K562 (cell line): ENCODE results near the gene HOXA9. TPM values are rescaled to one million over a fixed set of nuclear protein-coding genes. Genes with fewer than 3 reads are reported as not detected.
A peak's percentile ranks its signal among the peaks of the same experiment; 100 is the strongest.

Experiments
- ATAC-seq: fragments of 200-7000 bp; cut with Tn5 transposase; 3 replicates; pipeline ENCODE4 v1.9.1; 2020; ENCODE audit warnings: moderate library complexity
- BruUV-seq: library from RNA; stranded (reverse); fragments of 400-500 nt; replicated peaks from 2 replicates; lab custom pipeline; 2021; lab: Mats Ljungman, UMichigan
- CTCF ChIA-PET: fragments of 300-600 bp; formaldehyde crosslinking; extraction: SDS; loops from one replicate; lab custom pipeline; 2021; ENCODE audit warnings: low intra/inter-chr PET ratio; lab: Yijun Ruan, JAX
- POLR2A ChIA-PET: fragments of 300-600, 350-650 bp; sonication (Branson Sonifier 250); formaldehyde crosslinking; extraction: SDS; loops from one replicate; lab custom pipeline; 2021; ENCODE audit warnings: antibody characterized with exemption, inconsistent platforms; lab: Yijun Ruan, JAX
- DNase-seq, 4 experiments: peaks; one replicate each; pipeline versions ENCODE4 v3.0.0 to v3.0.0-alpha.2; 2011 to 2018; ENCODE audit warnings: low spot score in 3 of 4, mixed read lengths in 3 of 4; ENCODE audit errors: extremely low read depth in 1 of 4
- FAIRE-seq: peaks from 2 replicates; lab custom pipeline; 2011; peaks lifted over from hg19 to GRCh38; lab: Jason Lieb, UNC
- H2AFZ ChIP-seq: 2 replicates; pipeline ENCODE4 v1.6.0; 2011; ENCODE audit warnings: low read depth, low read length, control low read depth, inconsistent platforms
- H3K27ac ChIP-seq: fragments of 200-600 bp; 3 replicates; pipeline ENCODE4 v1.8.0; 2011; ENCODE audit warnings: low read depth, mild to moderate bottlenecking, control low read depth, inconsistent platforms, low read length, moderate library complexity, mixed read lengths; ENCODE audit errors: extremely low read depth
- H3K27me3 ChIP-seq, 2 experiments: fragments of 300-600 bp in 1 of 2; 2 replicates in 1 of 2; 3 replicates in 1 of 2; pipeline versions ENCODE4 v1.6.0 to v1.8.0; 2011; ENCODE audit warnings: inconsistent platforms in 2 of 2, low read length in 2 of 2, mild to moderate bottlenecking in 1 of 2, mixed read lengths in 1 of 2, moderate library complexity in 1 of 2; ENCODE audit not compliant: control insufficient read depth in 2 of 2, insufficient read depth in 2 of 2
- H3K36me3 ChIP-seq: fragments of 300-600 bp; 3 replicates; pipeline ENCODE4 v1.8.0; 2011; ENCODE audit warnings: mild to moderate bottlenecking, low read length, inconsistent platforms; ENCODE audit not compliant: control insufficient read depth, insufficient read depth
- H3K4me1 ChIP-seq, 2 experiments: fragments of 200-600 bp in 1 of 2; replicated peaks in 1 of 2; 2 replicates in 1 of 2; 3 replicates in 1 of 2; pipeline versions ENCODE4 v1.5.1 to v1.8.0; 2011; ENCODE audit warnings: inconsistent platforms in 2 of 2, low read length in 2 of 2, mild to moderate bottlenecking in 1 of 2, mixed read lengths in 1 of 2, moderate library complexity in 1 of 2; ENCODE audit not compliant: control insufficient read depth in 2 of 2, insufficient read depth in 2 of 2
- H3K4me2 ChIP-seq: 2 replicates; pipeline ENCODE4 v1.6.1; 2011; ENCODE audit warnings: low read length, control low read depth, inconsistent platforms, mixed read lengths; ENCODE audit not compliant: insufficient read depth
- H3K4me3 ChIP-seq: fragments of 200-600 bp; sonication (generic), shearing (Covaris generic); 2 replicates; pipeline ENCODE4 v1.5.1; 2016; ENCODE audit warnings: control low read depth, inconsistent platforms
- H3K79me2 ChIP-seq: fragments of 200-600 bp; 3 replicates; pipeline ENCODE4 v1.8.0; 2011; ENCODE audit warnings: low read length, inconsistent platforms; ENCODE audit not compliant: control insufficient read depth, insufficient read depth
- H3K9ac ChIP-seq, 2 experiments: 2 replicates each; pipeline versions ENCODE4 v1.6.0 to v1.6.1; 2011; ENCODE audit warnings: low read depth in 2 of 2, low read length in 2 of 2, control low read depth in 1 of 2, inconsistent platforms in 1 of 2, mild to moderate bottlenecking in 1 of 2, mixed read lengths in 1 of 2; ENCODE audit not compliant: insufficient read depth in 1 of 2
- H3K9me1 ChIP-seq: one replicate; pipeline ENCODE4 v1.6.0; 2011; ENCODE audit warnings: inconsistent platforms, mild to moderate bottlenecking, low read length, moderate library complexity; ENCODE audit not compliant: control insufficient read depth, insufficient read depth
- H3K9me3 ChIP-seq: replicated peaks from 2 replicates; pipeline ENCODE4 v1.5.1; 2011; ENCODE audit warnings: low read depth, low read length, inconsistent platforms; ENCODE audit not compliant: control insufficient read depth, insufficient read depth
- H4K20me1 ChIP-seq: replicated peaks from 2 replicates; pipeline ENCODE4 v1.6.1; 2011; ENCODE audit warnings: low read length, inconsistent platforms, mixed read lengths; ENCODE audit not compliant: control insufficient read depth, insufficient read depth
- FIP1L1 ChIP-seq: fragments of 200-400 bp; formaldehyde crosslinking; IDR thresholded peaks from 2 replicates; pipeline ENCODE4 v1.6.1; 2018; ENCODE audit warnings: mild to moderate bottlenecking, low read depth, low read length; ENCODE audit not compliant: poor library complexity, severe bottlenecking
- PRPF4 ChIP-seq: fragments of 200-400 bp; formaldehyde crosslinking; IDR thresholded peaks from one replicate; pipeline ENCODE4 v1.6.1; 2017; ENCODE audit warnings: low read length, low read depth, mild to moderate bottlenecking; ENCODE audit not compliant: insufficient read depth, poor library complexity, severe bottlenecking
- WGBS: fragments of 100-300 bp; shearing (Covaris generic); methylation state at CpG from one replicate; pipeline ENCODE4 v1.1.6; 2016; ENCODE audit warnings: low coverage, mixed read lengths; ENCODE audit not compliant: insufficient coverage; ENCODE audit errors: missing lambda C conversion rate; 5-methylcytosine and 5-hydroxymethylcytosine counted together
- in situ Hi-C: fragments of 300-500 bp; cut with MboI; formaldehyde crosslinking; loops from 4 replicates; pipeline ENCODE4 v1.15.0; 2018; ENCODE audit warnings: inconsistent platforms, mixed read lengths
- intact Hi-C: fragments of 100-400 bp; cut with micrococcal nuclease; formaldehyde crosslinking; loops from 2 replicates; pipeline ENCODE4 v1.14.2; 2022
- polyA plus RNA-seq, 8 experiments: library from polyadenylated mRNA; depleted of rRNA in 4 of 8; stranded (reverse) in 5 of 8; unstranded in 3 of 8; fragments of >200 nt; fragmentation: Nextera tagmentation in 2 of 8; fragmentation: Illumina TruSeq in 1 of 8; extraction: Ambion mirVana in 2 of 8; extraction: Trizol in 1 of 8; gene quantifications; 2 replicates each; pipeline versions ENCODE4 v1.2.1 to v1.2.3, GENCODE V29; 2011 to 2014; ENCODE audit warnings: inconsistent platforms in 1 of 8, missing spikeins in 1 of 8
- total RNA-seq, 7 experiments: library from RNA; depleted of rRNA in 6 of 7; stranded (reverse); fragments of >200 nt in 6 of 7; fragmentation: Illumina TruSeq in 2 of 7; extraction: Trizol in 2 of 7; gene quantifications; 2 replicates each; pipeline versions ENCODE4 v1.2.1 to v1.2.3, GENCODE V29; 2011 to 2021; ENCODE audit warnings: low replicate concordance in 1 of 7
- TF ChIP-seq, protein P1 (sequence below): fragments of 200-800 bp; sonication (Bioruptor generic); IDR thresholded peaks from 2 replicates; pipeline ENCODE4 v1.6.1; 2017; ENCODE audit warnings: missing genetic modification characterization, missing compliant biosample characterization
- TF ChIP-seq, protein P2 (sequence below): fragments of 450-650 bp; formaldehyde crosslinking; IDR thresholded peaks from 2 replicates; pipeline ENCODE4 v1.4.0; 2020; ENCODE audit warnings: mild to moderate bottlenecking, mixed read lengths

The HOXA9 gene
- total and polyA plus RNA-seq, 9 of the 15 experiments (the other 6 are each of a cell fraction or from before 2014, with no cell fraction given) = not detected

GRCh38 chr7:27185013-27185853 is 19.9 kb upstream of the HOXA9 start, which contains the start of gene HOXA11:
Gene HOXA11, minus strand, starts transcription at chr7:27185232. Its CDS starts 88 bp downstream, at chr7:27185144.
- Histone ChIP-seq H3K9ac (no peak within 1 kb of the TSS), H3K9me1 (no peaks in the 10 kb centered on the region), H4K20me1 (no peaks in the 10 kb centered on the region), H3K79me2 (no peaks in the 10 kb centered on the region), H3K27me3 (peaks cover 53 to 84% of the 10 kb centered on the region in 2 experiments), H3K36me3 (no peaks in the 10 kb centered on the region), H2AFZ (no peak within 1 kb of the TSS), H3K4me2 (no peak within 1 kb of the TSS), H3K4me3 (no peak within 1 kb of the TSS), H3K9me3 (no peaks in the 10 kb centered on the region), H3K4me1 (peaks cover 0 to 22% of the 10 kb centered on the region in 2 experiments; a peak in 2 of 5 replicates), H3K27ac (no peak within 1 kb of the TSS)
- DNase-seq (no peak), FAIRE-seq (no peak), ATAC-seq (no peak)
- ChIA-PET CTCF (no interaction called here), POLR2A (no interaction called here)
- intact Hi-C loops = no loop called here
- BruUV-seq = no TSS peak
- 30% methylated on average over 35 of the region's 43 CpGs for WGBS
- TF ChIP-seq FIP1L1 (no peak), PRPF4 (no peak)
- TF ChIP-seq, protein P1, sequence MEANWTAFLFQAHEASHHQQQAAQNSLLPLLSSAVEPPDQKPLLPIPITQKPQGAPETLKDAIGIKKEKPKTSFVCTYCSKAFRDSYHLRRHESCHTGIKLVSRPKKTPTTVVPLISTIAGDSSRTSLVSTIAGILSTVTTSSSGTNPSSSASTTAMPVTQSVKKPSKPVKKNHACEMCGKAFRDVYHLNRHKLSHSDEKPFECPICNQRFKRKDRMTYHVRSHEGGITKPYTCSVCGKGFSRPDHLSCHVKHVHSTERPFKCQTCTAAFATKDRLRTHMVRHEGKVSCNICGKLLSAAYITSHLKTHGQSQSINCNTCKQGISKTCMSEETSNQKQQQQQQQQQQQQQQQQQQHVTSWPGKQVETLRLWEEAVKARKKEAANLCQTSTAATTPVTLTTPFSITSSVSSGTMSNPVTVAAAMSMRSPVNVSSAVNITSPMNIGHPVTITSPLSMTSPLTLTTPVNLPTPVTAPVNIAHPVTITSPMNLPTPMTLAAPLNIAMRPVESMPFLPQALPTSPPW = peak; percentile 32; the same call in 1 of the 2 replicates
- TF ChIP-seq, protein P2, sequence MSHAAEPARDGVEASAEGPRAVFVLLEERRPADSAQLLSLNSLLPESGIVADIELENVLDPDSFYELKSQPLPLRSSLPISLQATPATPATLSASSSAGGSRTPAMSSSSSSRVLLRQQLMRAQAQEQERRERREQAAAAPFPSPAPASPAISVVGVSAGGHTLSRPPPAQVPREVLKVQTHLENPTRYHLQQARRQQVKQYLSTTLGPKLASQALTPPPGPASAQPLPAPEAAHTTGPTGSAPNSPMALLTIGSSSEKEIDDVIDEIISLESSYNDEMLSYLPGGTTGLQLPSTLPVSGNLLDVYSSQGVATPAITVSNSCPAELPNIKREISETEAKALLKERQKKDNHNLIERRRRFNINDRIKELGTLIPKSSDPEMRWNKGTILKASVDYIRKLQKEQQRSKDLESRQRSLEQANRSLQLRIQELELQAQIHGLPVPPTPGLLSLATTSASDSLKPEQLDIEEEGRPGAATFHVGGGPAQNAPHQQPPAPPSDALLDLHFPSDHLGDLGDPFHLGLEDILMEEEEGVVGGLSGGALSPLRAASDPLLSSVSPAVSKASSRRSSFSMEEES = peak; percentile 60
- in situ Hi-C loops = no loop called here
